ENCODE results near the gene CACNA2D3. TPM values are rescaled to one million over a fixed set of nuclear protein-coding genes. Genes with fewer than 3 reads are reported as not detected.

Gene CACNA2D3
- total RNA-seq, 1 donor from 2014 or later, result 3.2 TPM

- DNase-seq (ENCODE audit: low read depth), result peak; percentile 31
These were observed 674.8 kb downstream of the CACNA2D3 start for GRCh38 chr3:54797111-54797510.

- DNase-seq (ENCODE audit: low read depth), result no peak
These were observed 678.1 kb downstream of the CACNA2D3 start for GRCh38 chr3:54800478-54800877.

GRCh38 chr3:54801977-54802376 is 679.6 kb downstream of the CACNA2D3 start:
- DNase-seq (ENCODE audit: low read depth), result no peak

GRCh38 chr3:54810401-54810800 is 688.0 kb downstream of the CACNA2D3 start:
- DNase-seq (ENCODE audit: low read depth), result no peak

- no peak for DNase-seq (ENCODE audit: low read depth)
These were observed 691.9 kb downstream of the CACNA2D3 start for GRCh38 chr3:54814224-54814623.

- DNase-seq (ENCODE audit: low read depth), result peak; percentile 93
These were observed 695.3 kb downstream of the CACNA2D3 start for GRCh38 chr3:54817628-54818027.

GRCh38 chr3:54818486-54818885 is 696.1 kb downstream of the CACNA2D3 start:
- no peak for DNase-seq (ENCODE audit: low read depth)

GRCh38 chr3:54818942-54819341 is 696.6 kb downstream of the CACNA2D3 start:
- peak; percentile 93 for DNase-seq (ENCODE audit: low read depth)

GRCh38 chr3:54819946-54820345 is 697.6 kb downstream of the CACNA2D3 start:
- no peak for DNase-seq (ENCODE audit: low read depth)

- DNase-seq (ENCODE audit: low read depth), result peak; percentile 76
These were observed 699.9 kb downstream of the CACNA2D3 start for GRCh38 chr3:54822206-54822605.

- DNase-seq (ENCODE audit: low read depth), result no peak
These were observed 703.9 kb downstream of the CACNA2D3 start for GRCh38 chr3:54826251-54826691.

- no peak for DNase-seq (ENCODE audit: low read depth)
These were observed 704.8 kb downstream of the CACNA2D3 start for GRCh38 chr3:54827056-54827687.

GRCh38 chr3:54827776-54828175 is 705.4 kb downstream of the CACNA2D3 start:
- DNase-seq (ENCODE audit: low read depth), result no peak

- no peak for DNase-seq (ENCODE audit: low read depth)
These were observed 708.3 kb downstream of the CACNA2D3 start for GRCh38 chr3:54830658-54831057.

- no peak for DNase-seq (ENCODE audit: low read depth)
These were observed 708.8 kb downstream of the CACNA2D3 start for GRCh38 chr3:54831112-54831511.

GRCh38 chr3:54832876-54833275 is 710.5 kb downstream of the CACNA2D3 start:
- DNase-seq (ENCODE audit: low read depth), result no peak

GRCh38 chr3:54835701-54836100 is 713.3 kb downstream of the CACNA2D3 start:
- DNase-seq (ENCODE audit: low read depth), result no peak

- no peak for DNase-seq (ENCODE audit: low read depth)
These were observed 714.5 kb downstream of the CACNA2D3 start for GRCh38 chr3:54836871-54837270.

GRCh38 chr3:54837964-54838363 is 715.6 kb downstream of the CACNA2D3 start:
- no peak for DNase-seq (ENCODE audit: low read depth)

GRCh38 chr3:54841471-54841870 is 719.1 kb downstream of the CACNA2D3 start:
- peak; percentile 56 for DNase-seq (ENCODE audit: low read depth)

GRCh38 chr3:54843352-54843751 is 721.0 kb downstream of the CACNA2D3 start:
- no peak for DNase-seq (ENCODE audit: low read depth)

- no peak for DNase-seq (ENCODE audit: low read depth)
These were observed 721.9 kb downstream of the CACNA2D3 start for GRCh38 chr3:54844211-54844610.

- DNase-seq (ENCODE audit: low read depth), result no peak
These were observed 722.7 kb downstream of the CACNA2D3 start for GRCh38 chr3:54845011-54845410.

- no peak for DNase-seq (ENCODE audit: low read depth)
These were observed 723.2 kb downstream of the CACNA2D3 start for GRCh38 chr3:54845551-54845950.

All from renal cortical epithelial cell (primary cell).